Measurements from ENCODE around the gene SLC2A11.

SLC2A11 gene

DNA sequence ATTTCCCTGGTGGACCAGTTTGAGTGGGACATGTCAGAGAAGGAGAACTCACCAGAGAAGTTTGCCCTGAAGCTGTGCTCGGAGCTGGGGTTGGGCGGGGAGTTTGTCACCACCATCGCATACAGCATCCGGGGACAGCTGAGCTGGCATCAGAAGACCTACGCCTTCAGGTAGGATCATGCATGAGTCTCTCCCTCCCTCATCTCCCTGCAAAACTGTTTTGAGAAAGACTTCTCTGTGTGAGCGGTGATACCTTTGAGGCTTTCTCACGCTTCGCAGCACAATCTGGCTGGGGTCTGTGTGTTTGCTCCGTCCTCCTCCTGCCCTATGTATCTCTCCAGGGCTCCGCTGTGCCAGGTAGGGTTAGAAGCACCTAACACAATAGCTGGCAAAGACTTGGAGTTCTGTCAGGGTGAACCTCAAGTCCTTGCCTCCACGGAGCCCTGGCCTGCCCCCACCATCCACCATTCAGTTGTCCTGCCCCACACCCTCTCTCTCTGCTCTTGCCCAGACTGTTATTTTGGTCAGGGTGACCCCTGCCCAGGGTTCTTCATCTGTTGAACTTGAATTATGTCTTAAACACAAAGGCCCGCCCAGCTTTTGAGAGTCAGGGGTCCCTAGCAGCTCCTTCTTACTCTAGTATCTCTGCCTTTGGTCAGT lies 32.3 kb upstream of the SLC2A11 start:
- DNase-seq (ENCODE audit: low read depth in 1 of 2, low spot score in 1 of 2), result no peak
- TF ChIP-seq JUND (IDR thresholded peaks at IDR 0.05; ENCODE audit: low read depth), result no peak
- in situ Hi-C loops (cut with HindIII; ENCODE audit: low pct_unique_long_range_greater_than_20kb, low sequenced_read_pairs), result no loop called here

DNA sequence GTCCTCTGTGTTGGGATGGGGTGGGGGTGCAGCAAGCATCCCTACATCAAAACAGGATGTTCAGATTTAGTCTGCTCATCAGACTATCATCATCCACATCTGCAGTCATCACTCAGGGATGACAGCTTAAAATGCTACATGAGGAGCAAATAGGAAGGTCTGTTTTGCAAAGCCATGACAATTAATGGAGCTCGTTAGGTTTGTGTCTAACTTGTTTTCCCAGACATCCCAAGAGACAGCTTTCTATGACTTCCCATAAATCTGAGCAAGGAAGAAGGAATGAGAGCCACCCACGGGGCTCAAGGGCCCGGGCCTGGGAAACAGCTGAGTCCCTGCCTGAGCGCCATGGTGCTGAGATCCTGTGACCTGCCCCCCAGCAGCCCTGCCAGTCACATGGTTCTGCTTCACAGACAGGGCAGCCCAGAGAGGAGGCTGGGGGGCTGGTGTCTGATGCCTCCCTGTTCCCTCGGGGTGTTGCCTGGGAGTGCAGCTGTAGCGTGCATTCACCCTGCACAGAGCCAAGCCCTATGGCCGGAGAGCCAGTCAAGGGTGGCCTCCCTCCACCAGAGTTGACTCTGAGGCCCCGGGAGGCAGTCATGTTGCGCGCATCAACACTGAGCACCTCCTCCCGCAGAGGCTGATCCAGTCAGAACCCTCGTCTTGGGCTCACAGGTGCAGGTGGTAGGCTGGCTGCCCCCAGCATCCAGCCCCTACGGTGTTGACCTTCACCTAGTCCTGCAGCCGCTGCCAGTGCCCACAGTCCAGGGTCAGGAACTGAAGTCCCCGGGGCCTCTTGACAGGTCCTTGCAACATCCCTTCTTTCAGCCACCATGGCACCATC lies 30.9 kb upstream of the SLC2A11 start:
- no peak for DNase-seq (ENCODE audit: low read depth in 1 of 2, low spot score in 1 of 2)
- in situ Hi-C loops (cut with HindIII; ENCODE audit: low pct_unique_long_range_greater_than_20kb, low sequenced_read_pairs), result no loop called here
- no peak for TF ChIP-seq JUND (IDR thresholded peaks at IDR 0.05; ENCODE audit: low read depth)

DNA sequence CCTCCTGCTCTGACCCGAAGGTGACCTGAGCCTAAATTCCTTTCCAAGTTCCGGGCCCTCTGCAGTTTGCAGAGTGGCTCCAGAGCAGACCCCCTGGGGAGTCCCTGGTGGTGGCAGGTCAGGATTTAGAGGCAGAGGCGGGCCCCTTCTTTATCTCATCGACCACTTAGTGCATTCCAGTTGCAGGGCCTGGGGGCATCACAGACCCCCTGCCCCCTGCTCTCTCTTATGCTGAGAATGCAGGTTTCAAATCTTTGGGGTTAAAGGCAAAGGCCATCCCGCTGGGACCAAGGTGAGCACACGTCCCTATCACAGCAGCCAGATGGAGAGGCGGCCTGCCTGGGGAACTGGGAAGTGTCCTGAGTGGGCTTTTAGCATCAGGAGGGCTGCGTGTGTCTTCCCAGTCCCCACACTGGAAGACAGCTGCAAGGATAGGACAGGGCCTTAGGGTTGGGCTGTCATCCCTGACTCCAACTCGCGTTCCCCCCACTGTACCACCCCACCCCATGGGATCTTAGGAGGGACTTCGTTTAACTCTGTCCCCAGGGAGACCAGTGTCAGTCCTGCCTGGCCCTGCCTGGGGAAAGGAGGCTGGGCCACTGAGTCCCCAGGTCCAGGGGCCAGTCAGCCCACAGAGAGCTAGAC lies 30.2 kb upstream of the SLC2A11 start:
- in situ Hi-C loops (cut with HindIII; ENCODE audit: low pct_unique_long_range_greater_than_20kb, low sequenced_read_pairs), result no loop called here
- TF ChIP-seq JUND (IDR thresholded peaks at IDR 0.05; ENCODE audit: low read depth), result no peak

DNA sequence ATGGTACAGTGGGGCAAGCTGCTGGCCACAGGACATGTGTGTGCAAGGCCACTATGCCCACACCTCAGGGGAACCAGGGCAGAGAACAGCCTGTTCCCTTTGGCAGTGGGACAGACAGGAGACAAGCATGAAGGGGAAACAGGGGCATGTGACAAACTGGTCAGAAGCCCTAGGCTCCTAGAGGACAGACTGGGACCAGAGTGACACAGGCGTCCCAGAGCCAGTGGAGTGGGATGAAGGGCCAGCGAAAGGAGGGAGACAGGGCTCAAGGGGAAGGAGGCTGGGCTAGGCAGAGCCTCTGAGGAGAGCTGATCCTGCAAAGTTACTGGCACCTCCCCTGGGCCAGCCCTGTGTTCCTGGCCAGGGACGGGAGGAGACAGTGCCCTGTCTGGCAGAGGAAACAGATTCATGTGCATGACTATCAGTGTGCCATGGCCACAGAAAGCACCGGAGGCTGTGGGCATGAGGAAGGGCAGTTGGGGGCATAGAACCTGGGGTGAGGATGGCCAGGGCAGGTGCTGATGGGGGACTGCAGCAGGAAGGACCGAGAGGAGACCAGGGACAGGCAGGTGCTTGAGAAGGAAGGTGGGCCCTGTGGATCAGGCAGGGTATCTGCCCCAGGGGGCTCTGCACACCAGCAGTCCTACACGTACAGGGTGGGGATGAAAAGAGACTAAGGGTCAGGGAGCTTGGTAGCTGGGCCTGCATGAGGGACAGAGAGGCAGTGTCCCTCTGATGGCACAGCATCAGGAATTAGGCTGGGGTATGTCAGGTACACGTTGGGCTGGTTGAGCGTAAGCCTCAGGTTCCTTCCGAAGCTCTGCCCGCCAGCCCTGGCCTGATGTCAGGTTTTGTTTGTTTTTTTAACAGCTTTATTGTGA lies 28.6 kb upstream of the SLC2A11 start:
- DNase-seq (ENCODE audit: low read depth in 1 of 2, low spot score in 1 of 2), result no peak
- in situ Hi-C loops (cut with HindIII; ENCODE audit: low pct_unique_long_range_greater_than_20kb, low sequenced_read_pairs), result no loop called here
- TF ChIP-seq JUND (IDR thresholded peaks at IDR 0.05; ENCODE audit: low read depth), result no peak

More for the DNA sequence above, 30.2 kb upstream of the SLC2A11 start:
- no peak for DNase-seq (ENCODE audit: low read depth in 1 of 2, low spot score in 1 of 2)

DNA sequence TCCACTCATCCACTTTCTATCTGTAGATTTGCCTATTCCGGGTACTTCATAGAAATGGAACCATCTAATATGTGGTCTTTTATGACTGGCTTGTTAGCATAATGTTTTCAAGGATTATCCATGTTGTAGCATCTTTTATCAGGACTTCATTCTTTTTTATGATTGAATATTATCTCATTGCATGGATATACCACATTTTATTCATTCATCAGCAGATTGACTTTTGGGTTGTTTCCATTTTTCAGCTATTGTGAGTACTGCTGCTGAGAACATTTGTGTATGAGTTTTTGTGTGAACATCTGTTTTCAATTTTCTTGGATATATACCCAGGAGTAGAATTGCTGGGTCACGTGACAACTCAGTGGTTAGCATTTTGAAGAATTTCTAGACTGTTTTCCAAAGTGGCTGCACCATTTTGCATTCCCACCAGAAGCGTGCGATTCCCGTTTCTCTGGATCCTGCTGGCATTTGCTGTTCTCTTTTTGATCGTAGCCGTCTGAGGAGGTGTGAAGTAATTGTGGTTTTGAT lies 27.8 kb upstream of the SLC2A11 start:
- no peak for DNase-seq (ENCODE audit: low read depth in 1 of 2, low spot score in 1 of 2)
- in situ Hi-C loops (cut with HindIII; ENCODE audit: low pct_unique_long_range_greater_than_20kb, low sequenced_read_pairs), result no loop called here
- TF ChIP-seq JUND (IDR thresholded peaks at IDR 0.05; ENCODE audit: low read depth), result no peak

DNA sequence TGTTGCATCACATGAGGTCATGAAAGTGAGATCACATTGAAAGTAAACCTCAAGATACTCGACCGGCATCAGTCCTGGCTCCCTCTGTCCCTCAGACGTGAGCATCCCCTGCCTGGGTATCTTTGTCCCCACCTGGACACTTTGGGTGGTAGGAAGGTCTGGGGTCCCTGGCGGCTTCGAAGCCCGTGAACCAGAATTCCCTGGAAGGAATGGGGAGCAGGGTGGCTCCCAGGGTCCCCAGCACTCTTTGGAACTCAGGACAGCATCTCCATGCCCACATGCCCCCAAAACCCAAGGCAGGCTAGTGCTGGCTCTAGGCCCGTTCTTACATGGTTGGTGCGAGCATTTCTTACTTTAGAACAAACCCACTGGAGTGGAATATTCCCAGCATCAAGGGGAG lies 26.4 kb upstream of the SLC2A11 start:
- in situ Hi-C loops (cut with HindIII; ENCODE audit: low pct_unique_long_range_greater_than_20kb, low sequenced_read_pairs), result no loop called here
- no peak for TF ChIP-seq JUND (IDR thresholded peaks at IDR 0.05; ENCODE audit: low read depth)
- DNase-seq (ENCODE audit: low read depth in 1 of 2, low spot score in 1 of 2), result no peak

DNA sequence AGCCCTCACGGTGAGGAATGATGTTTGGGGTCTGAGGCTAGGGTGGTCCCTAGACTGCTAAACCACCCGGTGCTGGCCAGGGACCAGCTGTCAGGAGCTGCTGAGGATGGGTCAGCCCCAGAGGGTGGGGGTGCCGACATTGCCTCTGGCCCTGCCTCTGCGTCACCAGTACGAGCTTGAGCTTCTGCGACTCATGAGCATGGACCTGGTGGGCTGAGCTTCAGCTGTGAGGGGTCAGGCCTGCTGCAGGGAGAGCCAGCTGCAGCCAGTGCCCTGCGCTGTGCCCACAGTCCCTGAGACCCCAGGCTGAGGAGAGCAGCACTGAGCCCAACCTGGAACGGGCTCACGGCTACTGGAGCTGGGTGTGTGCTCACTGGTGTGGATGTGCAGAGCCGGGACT lies 25.9 kb upstream of the SLC2A11 start:
- no peak for TF ChIP-seq JUND (IDR thresholded peaks at IDR 0.05; ENCODE audit: low read depth)
- in situ Hi-C loops (cut with HindIII; ENCODE audit: low pct_unique_long_range_greater_than_20kb, low sequenced_read_pairs), result no loop called here
- DNase-seq (ENCODE audit: low read depth in 1 of 2, low spot score in 1 of 2), result no peak

DNA sequence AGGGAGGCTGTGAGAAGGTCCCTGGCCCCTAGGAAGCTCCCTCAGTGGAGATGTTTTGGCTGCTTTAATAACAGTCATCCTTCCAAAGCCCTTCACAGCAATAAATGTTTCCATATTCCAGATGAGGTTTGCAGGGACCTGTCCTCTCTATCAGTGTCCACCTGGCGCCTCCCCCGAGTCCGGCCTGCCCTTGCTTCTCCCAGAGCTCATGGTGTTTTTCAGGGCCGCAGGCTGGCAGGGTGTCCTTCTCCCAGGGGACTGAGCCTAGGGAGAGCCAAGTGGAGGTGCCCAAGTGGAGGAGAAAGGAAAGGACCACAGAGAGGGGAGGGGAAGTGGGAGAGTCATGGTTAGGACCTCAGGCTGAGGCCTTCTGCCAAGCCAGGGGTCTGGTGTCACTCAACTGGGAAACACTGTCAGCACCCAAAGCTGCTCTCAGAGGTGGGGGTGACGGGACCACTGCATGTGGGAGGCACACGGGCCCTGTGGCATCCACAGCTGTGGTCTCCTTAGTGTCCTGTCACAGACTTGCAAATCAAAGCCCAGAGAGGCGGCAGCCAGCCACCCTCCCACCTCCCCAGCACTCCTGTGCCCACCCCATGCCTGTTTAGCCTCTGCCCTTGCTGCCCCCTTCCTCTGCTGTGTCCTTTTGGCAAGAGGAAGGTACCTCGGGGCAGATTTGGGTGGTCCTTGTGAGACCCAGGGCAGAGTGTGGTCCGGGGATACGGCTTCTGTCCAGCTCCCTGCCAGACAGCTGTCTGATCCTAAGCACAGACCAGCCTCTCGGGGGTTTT lies 25.3 kb upstream of the SLC2A11 start:
- no peak for TF ChIP-seq JUND (IDR thresholded peaks at IDR 0.05; ENCODE audit: low read depth)
- no peak for DNase-seq (ENCODE audit: low read depth in 1 of 2, low spot score in 1 of 2)
- in situ Hi-C loops (cut with HindIII; ENCODE audit: low pct_unique_long_range_greater_than_20kb, low sequenced_read_pairs), result no loop called here

DNA sequence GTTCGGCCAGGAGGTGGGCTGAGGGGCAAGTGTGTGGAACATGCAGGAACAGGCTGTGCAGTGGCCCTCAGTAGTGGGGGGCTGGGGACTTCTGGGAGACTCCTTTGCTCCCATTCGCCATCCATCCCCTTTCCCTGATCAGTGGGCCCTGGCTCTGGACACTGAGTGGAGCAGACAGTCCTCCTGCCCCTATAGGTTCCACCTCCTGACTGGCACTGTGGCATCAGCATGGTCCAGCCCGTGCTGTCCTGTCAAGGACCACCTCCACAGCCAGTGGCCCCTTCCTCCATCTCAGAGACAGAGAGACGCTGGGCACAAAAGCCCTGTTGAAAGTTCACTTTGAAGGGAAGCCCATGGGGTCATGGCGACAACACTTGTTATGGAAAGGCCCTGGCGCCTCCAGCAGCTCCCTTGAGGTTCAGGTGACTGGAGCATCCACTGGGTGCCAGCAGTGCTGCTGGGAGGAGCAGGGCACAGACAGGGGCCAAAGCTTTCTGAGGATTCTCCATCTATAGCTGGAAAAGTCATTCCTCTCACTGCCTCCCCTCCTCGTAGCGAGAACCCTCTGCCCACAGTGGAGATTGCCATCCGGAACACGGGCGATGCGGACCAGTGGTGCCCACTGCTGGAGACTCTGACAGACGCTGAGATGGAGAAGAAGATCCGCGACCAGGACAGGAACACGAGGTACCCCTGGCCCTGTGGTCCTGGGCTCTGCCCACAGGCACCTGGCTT lies 24.5 kb upstream of the SLC2A11 start:
- TF ChIP-seq JUND (IDR thresholded peaks at IDR 0.05; ENCODE audit: low read depth), result no peak
- in situ Hi-C loops (cut with HindIII; ENCODE audit: low pct_unique_long_range_greater_than_20kb, low sequenced_read_pairs), result no loop called here
- DNase-seq (ENCODE audit: low read depth in 1 of 2, low spot score in 1 of 2), result no peak

DNA sequence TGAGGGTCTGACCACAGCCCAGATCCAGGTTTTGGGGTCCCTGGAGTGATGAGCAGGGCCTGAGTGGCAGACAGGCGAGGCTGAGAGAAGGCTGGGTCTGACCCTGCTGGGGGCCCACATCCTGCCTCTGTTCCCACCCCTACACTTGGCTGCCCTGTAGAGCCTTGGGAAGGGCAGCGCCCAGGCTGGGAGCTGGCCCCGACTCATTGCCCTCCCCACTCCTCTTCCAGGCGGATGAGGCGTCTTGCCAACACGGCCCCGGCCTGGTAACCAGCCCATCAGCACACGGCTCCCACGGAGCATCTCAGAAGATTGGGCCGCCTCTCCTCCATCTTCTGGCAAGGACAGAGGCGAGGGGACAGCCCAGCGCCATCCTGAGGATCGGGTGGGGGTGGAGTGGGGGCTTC lies 23.8 kb upstream of the SLC2A11 start:
- TF ChIP-seq JUND (IDR thresholded peaks at IDR 0.05; ENCODE audit: low read depth), result no peak
- no peak for DNase-seq (ENCODE audit: low read depth in 1 of 2, low spot score in 1 of 2)
- in situ Hi-C loops (cut with HindIII; ENCODE audit: low pct_unique_long_range_greater_than_20kb, low sequenced_read_pairs), result no loop called here

DNA sequence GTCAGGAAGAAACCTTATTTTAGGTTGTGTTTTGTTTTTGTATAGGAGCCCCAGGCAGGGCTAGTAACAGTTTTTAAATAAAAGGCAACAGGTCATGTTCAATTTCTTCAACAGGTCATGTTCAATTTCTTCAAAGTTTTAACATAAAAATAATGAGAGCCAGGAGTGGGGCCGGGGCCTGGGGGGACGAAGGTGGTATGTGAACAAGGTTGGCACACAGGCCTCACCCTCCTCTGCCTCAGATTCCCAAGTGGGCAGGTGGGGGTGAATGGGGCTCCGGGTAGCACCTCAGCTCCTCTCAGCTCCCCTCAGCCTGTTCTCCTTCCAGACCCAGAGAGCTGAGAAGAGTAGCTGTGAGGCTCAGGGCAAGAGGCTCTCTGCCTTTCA lies 23.3 kb upstream of the SLC2A11 start:
- in situ Hi-C loops (cut with HindIII; ENCODE audit: low pct_unique_long_range_greater_than_20kb, low sequenced_read_pairs), result no loop called here
- no peak for TF ChIP-seq JUND (IDR thresholded peaks at IDR 0.05; ENCODE audit: low read depth)
- DNase-seq (ENCODE audit: low read depth in 1 of 2, low spot score in 1 of 2), result no peak

Measured in T47D (cell line).